GM12874 (cell line): ENCODE data around the gene DYDC2.

ENCODE experiments used
- CTCF ChIP-seq: IDR thresholded peaks from 2 replicates; pipeline ENCODE4 v1.5.1; 2011; ENCODE audit warnings: low read depth, mild to moderate bottlenecking, control low read depth, low read length, moderate library complexity; ENCODE audit not compliant: insufficient read depth

DYDC2 gene

GRCh38 chr10:80344912-80345311, 11.7 kb upstream of the DYDC2 start:
- TF ChIP-seq CTCF, result no peak

- TF ChIP-seq CTCF, result no peak
Observed at GRCh38 chr10:80350251-80350650, 6.3 kb upstream of the DYDC2 start.

- TF ChIP-seq CTCF, result no peak
Observed at GRCh38 chr10:80351220-80351619, 5.4 kb upstream of the DYDC2 start.

- TF ChIP-seq CTCF, result no peak
Observed at GRCh38 chr10:80356989-80357850, 639 bp downstream of the DYDC2 start.

GRCh38 chr10:80357851-80358125, 1.2 kb downstream of the DYDC2 start:
- no peak for TF ChIP-seq CTCF

- no peak for TF ChIP-seq CTCF
Observed at GRCh38 chr10:80359644-80360043, 3.1 kb downstream of the DYDC2 start.

- no peak for TF ChIP-seq CTCF
Observed at GRCh38 chr10:80365510-80365909, 8.9 kb downstream of the DYDC2 start.
